ENCODE results near the gene CCDC92B.
A peak's percentile ranks its signal among the peaks of the same experiment; 100 is the strongest.

Gene CCDC92B

GRCh38 chr17:2721603-2722002 is 27.8 kb downstream of the CCDC92B start:
- DNase-seq (ENCODE audit: low read depth), result no peak

GRCh38 chr17:2719861-2720260 is 29.6 kb downstream of the CCDC92B start:
- DNase-seq (ENCODE audit: low read depth), result no peak

GRCh38 chr17:2718150-2718938 is 31.1 kb downstream of the CCDC92B start:
- no peak for DNase-seq (ENCODE audit: low read depth)

GRCh38 chr17:2716649-2717048 is 32.8 kb downstream of the CCDC92B start:
- no peak for DNase-seq (ENCODE audit: low read depth)

- DNase-seq (ENCODE audit: low read depth), result no peak
Measured at GRCh38 chr17:2713881-2714280, 35.6 kb downstream of the CCDC92B start.

- no peak for DNase-seq (ENCODE audit: low read depth)
Measured at GRCh38 chr17:2712300-2713043, 37.0 kb downstream of the CCDC92B start.

GRCh38 chr17:2711608-2712299 is 37.7 kb downstream of the CCDC92B start, which contains the start of gene CLUH:
CLUH (minus strand) TSS chr17:2711764; CDS start chr17:2711661, 103 bp downstream.
- peak; percentile 98 for DNase-seq (ENCODE audit: low read depth)

GRCh38 chr17:2710803-2711607 is 38.4 kb downstream of the CCDC92B start:
- DNase-seq (ENCODE audit: low read depth), result peak; percentile 15

- DNase-seq (ENCODE audit: low read depth), result no peak
Measured at GRCh38 chr17:2710071-2710802, 39.2 kb downstream of the CCDC92B start.

GRCh38 chr17:2709183-2709661 is 40.2 kb downstream of the CCDC92B start:
- DNase-seq (ENCODE audit: low read depth), result no peak

GRCh38 chr17:2708585-2709182 is 40.8 kb downstream of the CCDC92B start:
- DNase-seq (ENCODE audit: low read depth), result no peak

- DNase-seq (ENCODE audit: low read depth), result no peak
Measured at GRCh38 chr17:2707721-2708584, 41.5 kb downstream of the CCDC92B start.

GRCh38 chr17:2706911-2707510 is 42.4 kb downstream of the CCDC92B start:
- no peak for DNase-seq (ENCODE audit: low read depth)

GRCh38 chr17:2705888-2706795 is 43.3 kb downstream of the CCDC92B start:
- DNase-seq (ENCODE audit: low read depth), result no peak

- no peak for DNase-seq (ENCODE audit: low read depth)
Measured at GRCh38 chr17:2705263-2705662, 44.2 kb downstream of the CCDC92B start.

- DNase-seq (ENCODE audit: low read depth), result no peak
Measured at GRCh38 chr17:2704890-2705248, 44.6 kb downstream of the CCDC92B start.

GRCh38 chr17:2704031-2704889 is 45.2 kb downstream of the CCDC92B start:
- DNase-seq (ENCODE audit: low read depth), result no peak

All from stimulated activated CD8-positive, alpha-beta memory T cell treated with anti-CD3 and anti-CD28 coated beads, Interleukin-12 subunit alpha, Interleukin-12 subunit beta, amount 100 ng/mL, for 4 hours (primary cell).